Dermis blood vessel endothelial cell (primary cell): Measurements from ENCODE around the gene GLB1L2. TPM values are rescaled to one million over a fixed set of nuclear protein-coding genes. Genes with fewer than 3 reads are reported as not detected.
"Not testable (repeated sequence)": the region's sequence is repeated elsewhere in the genome, so short reads cannot be mapped to it uniquely, and the experiment has no call there.

Experiments
- DNase-seq: peaks from one replicate; pipeline ENCODE4 v3.0.0; 2010
- total RNA-seq: library from RNA; depleted of rRNA; stranded (reverse); fragments of >200 nt; gene quantifications from 2 replicates; pipeline ENCODE4 v1.2.3, GENCODE V29; 2014

GLB1L2 gene
- total RNA-seq, 1 donor from 2014 or later = 0.17 TPM

DNA sequence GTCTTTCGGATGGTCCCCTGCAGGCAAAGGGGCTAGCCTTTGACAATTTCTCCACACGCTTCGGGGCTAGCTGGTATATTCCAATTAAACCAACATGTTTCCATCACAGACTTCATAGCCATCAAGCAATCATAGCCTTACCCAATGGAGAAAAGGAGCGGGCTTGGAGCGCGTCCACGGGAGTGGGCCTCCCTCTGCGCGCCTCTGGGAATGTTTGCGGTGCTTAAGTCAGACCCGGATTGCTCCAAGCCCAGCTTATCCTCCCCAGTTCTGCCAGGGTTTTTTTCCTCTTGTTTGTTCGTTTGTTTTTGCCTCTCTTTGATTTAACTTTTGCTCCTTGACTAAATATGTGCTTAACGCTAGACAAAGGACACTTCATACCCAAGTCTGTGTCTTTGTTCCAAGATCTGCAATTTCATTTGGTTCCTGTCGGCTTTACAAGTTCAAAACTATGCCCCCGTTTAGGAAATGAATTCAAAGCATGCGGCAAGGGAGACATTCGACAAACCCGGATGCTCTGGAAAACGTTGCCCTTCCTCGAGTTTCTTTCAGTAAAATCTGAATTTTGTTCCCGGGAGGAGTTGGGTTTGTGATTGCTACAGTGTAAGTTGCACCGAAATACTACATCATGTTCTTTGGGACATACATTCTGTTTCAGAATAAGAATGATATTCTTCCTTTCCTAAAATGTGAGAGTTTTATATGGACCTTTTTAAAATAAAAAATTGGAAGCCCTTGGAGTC is 1.0 kb upstream of the GLB1L2 start:
- DNase-seq = no peak

DNA sequence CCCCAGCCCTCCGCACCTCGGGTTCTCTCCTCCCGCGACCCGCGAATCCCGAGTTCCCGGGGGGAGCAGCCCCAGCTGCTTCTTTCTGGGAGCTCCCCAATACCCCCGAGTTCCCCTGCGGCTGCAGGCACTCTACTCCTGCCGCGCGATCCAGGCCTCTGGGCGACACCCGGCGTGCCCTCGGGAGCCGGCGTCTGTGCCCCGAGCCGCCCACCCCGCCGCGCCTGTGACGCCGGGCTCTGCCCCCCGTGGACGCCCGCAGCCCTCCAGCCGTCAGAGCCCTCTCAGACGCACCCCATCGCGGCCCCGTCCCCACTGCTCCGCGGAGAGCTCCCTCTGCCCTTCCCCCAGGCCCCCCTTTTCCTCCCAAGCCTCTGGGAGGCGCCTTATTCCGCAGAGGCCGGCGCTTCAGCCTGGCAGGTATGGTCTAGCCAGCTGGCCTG is 422 bp downstream of the GLB1L2 start:
- DNase-seq = no peak

DNA sequence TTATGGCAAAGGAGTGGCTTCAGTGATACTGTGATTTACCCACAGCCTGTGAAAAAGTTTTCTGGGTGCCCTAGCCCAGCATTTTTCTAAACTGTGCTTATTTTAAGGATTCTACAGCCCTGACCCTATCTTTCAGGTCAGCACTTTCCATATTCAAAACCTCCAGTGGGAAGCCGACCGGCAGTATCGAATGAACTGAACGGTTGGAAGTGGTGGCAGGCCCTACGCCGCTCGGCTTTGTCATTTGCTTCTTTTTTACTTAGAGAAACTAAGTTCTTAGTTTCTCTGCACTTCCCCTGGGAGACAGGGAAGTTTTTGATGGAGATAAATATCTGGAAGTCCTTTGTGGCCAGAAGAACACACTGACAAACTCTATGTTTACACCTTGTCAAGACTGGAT is 994 bp downstream of the GLB1L2 start:
- DNase-seq = no peak

- DNase-seq = no peak
Measured at GRCh38 chr11:134333312-134333711, 1.5 kb downstream of the GLB1L2 start.

GRCh38 chr11:134333946-134334345 is 2.2 kb downstream of the GLB1L2 start:
- no peak for DNase-seq

DNA sequence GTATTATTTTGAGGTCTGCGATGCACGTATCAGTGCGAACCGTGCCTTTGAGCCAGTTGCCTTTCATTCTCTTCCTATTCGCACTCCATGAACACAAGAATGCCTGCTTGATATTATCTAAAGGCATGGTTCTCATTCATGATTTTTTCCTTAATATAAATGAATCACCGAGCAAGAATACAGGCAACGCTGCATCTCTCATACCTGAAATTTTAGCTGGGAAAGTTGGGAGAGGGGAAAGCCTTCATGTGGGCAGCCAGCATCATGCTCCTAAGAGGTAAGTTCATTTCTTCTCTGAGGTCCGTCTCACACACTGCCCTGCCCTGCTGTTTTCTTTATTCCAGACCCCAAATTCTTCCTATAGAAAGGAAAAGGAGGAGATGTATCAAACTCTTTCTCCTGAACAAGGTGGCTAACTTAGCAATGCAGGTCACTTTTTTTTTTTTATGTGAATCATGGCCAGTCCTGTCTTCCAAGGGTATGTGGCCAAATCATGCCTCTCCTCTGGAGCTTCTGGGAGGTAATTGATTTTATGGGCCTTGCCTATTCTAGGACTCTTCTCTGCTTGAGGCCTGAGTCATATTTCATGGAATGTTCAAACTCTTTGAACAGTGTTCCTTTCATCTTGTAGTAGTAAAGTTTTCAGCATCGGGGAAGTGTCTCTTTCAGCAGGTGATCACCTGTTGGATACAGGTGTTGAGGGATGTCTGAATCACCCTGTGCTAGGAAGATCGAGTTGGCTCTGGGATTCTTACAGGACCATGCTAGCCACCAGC is 3.2 kb downstream of the GLB1L2 start:
- no peak for DNase-seq

- DNase-seq = no peak
Measured at GRCh38 chr11:134337051-134337450, 5.3 kb downstream of the GLB1L2 start.

- DNase-seq = no peak
Measured at GRCh38 chr11:134338068-134338467, 6.3 kb downstream of the GLB1L2 start.

GRCh38 chr11:134338654-134339053 is 6.9 kb downstream of the GLB1L2 start:
- DNase-seq = no peak

DNA sequence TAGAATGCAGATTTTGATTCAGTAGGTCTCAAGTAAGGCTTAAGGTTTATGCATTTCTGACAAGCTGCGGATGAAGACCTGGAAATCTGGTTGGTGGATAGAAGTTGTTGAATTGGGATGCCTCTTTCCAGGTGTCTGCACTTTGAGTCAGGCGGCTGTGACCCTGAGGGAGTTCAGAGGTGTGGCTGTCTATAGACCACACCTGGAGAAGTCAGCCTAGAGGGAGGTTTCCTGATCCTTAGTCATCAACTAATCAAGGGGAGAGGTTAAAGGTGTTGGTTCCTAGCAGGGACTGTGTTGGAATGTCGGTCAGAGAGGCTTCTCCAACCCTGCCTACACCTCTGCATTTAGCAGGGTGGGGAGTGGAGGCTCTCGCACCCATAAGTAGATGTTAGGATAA is 8.0 kb downstream of the GLB1L2 start:
- DNase-seq = no peak

DNA sequence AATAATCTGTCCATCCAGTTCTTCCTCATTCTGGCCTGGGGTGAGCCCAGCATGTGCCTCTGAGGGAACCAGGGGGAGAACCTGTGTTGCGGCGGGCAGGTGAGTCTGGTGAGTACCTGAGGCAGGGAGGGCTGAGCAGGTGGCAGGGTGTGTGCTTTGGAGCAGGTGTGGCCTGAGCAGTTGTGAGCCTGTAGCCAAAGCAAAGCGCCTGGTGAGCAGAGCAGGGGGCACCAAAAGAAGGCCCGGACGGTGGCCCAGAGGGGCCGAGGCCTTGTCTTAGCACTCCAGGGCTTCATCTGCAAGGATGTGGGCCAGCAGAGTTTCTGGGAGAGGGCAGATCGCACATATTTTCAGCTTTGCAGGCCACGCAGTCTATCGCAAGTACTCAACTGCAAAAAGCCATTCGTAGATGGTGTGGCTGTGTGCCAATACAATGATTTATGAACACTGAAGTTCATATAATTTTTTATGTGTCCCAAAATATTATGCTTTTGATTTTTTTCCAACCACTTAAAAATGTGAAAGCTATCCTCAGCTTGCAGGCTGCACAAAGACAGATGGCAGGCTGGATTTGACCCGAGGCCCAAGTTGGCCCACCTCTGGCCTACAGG is 8.7 kb downstream of the GLB1L2 start:
- no peak for DNase-seq

- no peak for DNase-seq
Measured at GRCh38 chr11:134341805-134342571, 10.2 kb downstream of the GLB1L2 start.

DNA sequence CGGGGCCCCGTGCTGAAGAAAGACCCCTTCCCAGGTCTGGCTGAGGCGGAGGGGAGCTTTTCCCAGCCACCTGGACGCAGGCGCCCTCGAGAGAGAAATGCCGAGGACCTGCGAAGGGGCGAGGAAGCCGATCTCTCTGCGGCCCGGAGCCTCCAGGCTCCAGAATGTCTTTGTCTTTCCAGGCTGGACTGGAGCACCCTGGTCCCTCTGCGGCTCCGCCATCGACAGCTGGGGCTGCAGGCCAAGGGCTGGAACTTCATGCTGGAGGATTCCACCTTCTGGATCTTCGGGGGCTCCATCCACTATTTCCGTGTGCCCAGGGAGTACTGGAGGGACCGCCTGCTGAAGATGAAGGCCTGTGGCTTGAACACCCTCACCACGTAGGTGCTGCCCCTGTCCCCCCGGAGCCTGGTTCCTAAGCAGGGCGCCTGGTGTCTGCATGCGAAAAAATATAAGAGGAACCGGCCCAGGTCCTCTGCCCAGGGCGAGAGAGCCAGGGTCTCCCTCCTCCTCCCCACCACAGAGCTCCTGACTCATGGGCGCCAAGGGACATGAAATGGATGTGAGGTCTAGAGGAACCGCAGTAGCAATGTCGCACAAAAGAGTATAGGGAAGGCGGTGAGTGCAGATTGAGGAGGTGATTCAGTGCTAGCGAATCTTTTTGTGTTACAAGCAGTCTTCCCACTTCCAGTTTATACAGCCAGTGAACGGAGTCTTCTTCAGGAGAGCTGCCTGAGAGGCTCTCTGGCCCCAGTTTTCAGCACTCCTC is 11.0 kb downstream of the GLB1L2 start:
- no peak for DNase-seq

DNA sequence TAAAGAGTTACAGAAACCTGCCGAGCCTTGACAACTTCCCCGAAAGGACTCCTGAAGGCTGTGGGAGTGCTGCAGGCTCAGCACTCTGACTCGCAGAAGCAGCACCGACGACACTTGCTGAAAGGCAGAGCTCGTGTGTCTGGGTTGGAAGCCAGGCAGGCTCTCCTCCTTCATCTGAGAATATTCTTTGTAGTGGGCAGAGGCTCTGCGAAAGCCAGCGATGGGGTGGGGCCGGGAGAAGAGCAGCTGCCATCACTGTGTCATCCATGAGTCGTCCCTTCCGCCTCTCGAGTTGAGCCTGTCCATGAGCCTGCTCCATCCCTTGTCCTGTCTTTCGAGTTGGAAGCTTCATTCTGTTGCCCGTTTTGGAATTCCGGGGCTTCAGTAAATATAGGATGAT is 11.9 kb downstream of the GLB1L2 start:
- no peak for DNase-seq

DNA sequence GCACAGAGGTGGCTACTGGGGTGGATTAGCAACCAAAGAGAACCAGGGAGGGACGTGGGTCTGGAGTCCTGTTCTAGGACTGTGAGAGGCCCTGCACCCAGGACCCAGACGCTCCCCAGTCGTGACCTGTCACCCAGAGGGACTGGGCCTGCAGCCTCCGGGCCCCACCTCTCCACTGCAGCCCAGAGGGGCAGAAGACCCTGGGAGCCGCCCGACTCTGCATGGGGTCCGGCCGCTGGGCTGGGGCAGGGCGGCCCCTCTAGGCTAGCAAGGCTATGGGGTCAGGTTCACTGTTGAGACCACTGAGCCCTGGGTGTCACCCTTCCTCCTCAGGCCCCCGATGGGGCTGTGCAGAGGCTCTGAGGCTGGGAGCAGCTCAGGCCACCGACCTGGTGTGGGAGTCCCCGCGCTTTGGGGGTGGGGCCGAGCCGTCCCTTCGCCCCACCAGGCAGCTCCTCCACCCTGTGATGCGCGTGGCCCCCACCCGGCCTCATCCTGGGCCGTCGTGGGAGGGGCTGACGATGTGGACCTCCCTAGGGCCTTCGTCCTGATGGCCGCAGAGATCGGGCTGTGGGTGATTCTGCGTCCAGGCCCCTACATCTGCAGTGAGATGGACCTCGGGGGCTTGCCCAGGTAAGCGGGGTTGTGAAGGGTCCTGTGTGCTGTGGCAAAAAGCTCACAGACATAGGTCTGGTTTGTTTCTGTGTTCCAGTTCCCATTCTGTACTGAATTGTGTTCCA is 12.9 kb downstream of the GLB1L2 start:
- DNase-seq = not testable (repeated sequence)

- no peak for DNase-seq
Measured at GRCh38 chr11:134345237-134345550, 13.4 kb downstream of the GLB1L2 start.

DNA sequence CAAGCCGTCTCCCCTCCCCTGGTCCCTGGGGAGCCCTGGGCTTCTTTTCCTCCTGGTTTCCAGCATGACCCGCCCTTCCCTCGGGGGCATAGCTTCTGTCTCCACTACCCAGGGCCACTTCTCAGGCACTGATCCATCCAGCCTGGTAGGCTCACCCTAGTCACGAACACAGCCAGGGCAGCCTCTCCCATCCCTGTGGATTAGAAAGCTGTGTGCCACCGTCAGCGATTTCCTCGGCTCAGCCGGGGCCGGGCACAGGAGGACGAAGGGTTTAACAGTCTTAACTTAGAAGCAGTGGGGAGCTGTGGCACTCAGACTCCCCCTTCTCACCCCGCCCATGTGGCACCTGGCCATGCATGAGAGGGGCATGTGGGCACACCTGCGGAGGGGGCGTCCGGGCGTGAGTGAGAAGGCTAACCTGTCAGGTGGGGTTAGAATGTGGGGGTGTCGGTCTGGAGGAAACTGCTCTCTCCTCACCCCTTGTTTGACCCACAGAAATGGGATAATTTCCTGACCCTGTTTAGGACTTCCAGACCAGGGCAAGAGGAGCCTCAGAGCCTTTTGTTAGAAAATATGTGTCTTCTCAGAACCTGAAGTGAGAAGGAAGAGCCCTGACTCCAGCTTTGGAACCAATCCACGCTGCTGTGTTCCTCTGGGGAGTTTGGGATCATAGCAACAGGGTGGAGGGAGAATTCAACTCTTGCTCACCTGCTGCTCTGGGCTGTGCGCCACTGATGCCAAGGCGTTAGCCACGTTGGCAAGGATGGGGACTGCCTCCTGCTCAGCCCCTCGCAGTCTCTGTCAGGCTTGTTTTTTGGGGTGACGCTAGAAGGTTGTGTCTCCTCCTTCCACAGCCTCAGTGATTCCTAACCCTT is 14.6 kb downstream of the GLB1L2 start:
- DNase-seq = no peak

GRCh38 chr11:134346976-134347350 is 15.2 kb downstream of the GLB1L2 start:
- DNase-seq = no peak

DNA sequence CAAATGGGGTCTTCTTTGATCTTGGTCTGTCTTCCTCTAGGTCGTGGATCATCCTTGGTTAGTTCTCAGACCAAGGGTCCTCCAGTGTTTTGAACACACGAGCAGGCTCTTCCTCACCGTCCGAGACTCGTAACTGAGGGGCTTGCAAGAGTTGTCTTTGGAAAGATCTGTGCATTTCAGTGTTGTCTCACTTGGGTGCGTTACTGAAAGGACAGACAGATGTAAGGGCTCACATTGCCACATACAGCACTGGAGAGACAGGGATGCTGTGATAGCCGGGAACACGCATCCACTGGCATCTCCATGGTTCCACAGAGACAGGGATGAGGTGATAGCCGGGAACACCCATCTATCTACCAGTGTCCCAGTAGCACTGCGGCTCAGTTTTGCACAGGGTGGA is 15.7 kb downstream of the GLB1L2 start:
- DNase-seq = no peak

GRCh38 chr11:134349109-134349801 is 17.5 kb downstream of the GLB1L2 start:
- no peak for DNase-seq
